Fibroblast of lung (primary cell): ENCODE results near the gene NIPAL3.

ENCODE experiments used
- CTCF ChIP-seq, 2 donors: IDR thresholded peaks in 1 of 2; conservative IDR thresholded peaks in 1 of 2; 1 replicate in 1 of 2; 2 replicates in 1 of 2; pipeline ENCODE4 v1.5.1; 2011 to 2012; ENCODE audit warnings: low read length in 2 of 2, control low read depth in 1 of 2, inconsistent platforms in 1 of 2, low read depth in 1 of 2, mild to moderate bottlenecking in 1 of 2
- EZH2 ChIP-seq: IDR thresholded peaks from 2 replicates; pipeline ENCODE4 v1.5.1; 2012; ENCODE audit warnings: low read length, control low read depth, mild to moderate bottlenecking; ENCODE audit errors: missing control alignments

- TF ChIP-seq CTCF (conservative IDR thresholded peaks at IDR 0.05 in 1 of 2, IDR thresholded peaks at IDR 0.05 in 1 of 2; ENCODE audit: low read depth in 1 of 2, low read length in 2 of 2) (no peak), EZH2 (no peak)
Observed at GRCh38 chr1:24517898-24518297, 102.3 kb downstream of the NIPAL3 start.
